Thymus (tissue), 11 donors: ENCODE data around the gene KCNMA1. TPM values are rescaled to one million over a fixed set of nuclear protein-coding genes. Genes with fewer than 3 reads are reported as not detected.

Experiments used
- DNase-seq, 9 donors: peaks; one replicate each; pipeline ENCODE4 v3.0.0-alpha.2; 2013; ENCODE audit warnings: low spot score in 9 of 9, low read depth in 6 of 9, missing footprints in 1 of 9
- H3K27ac ChIP-seq, 2 donors: one replicate each; pipeline ENCODE4 v1.5.1; 2013; ENCODE audit warnings: control low read depth in 1 of 2, low read depth in 1 of 2, low read length in 1 of 2, mild to moderate bottlenecking in 1 of 2, moderate library complexity in 1 of 2
- H3K27me3 ChIP-seq, 2 donors: one replicate each; pipeline ENCODE4 v1.5.1; 2013; ENCODE audit warnings: low read length in 1 of 2; ENCODE audit not compliant: control insufficient read depth in 2 of 2, insufficient read depth in 1 of 2
- H3K36me3 ChIP-seq, 2 donors: one replicate each; pipeline ENCODE4 v1.5.1; 2013; ENCODE audit warnings: low read length in 1 of 2, mild to moderate bottlenecking in 1 of 2, moderate library complexity in 1 of 2; ENCODE audit not compliant: control insufficient read depth in 2 of 2, insufficient read depth in 2 of 2
- H3K4me1 ChIP-seq, 2 donors: one replicate each; pipeline ENCODE4 v1.5.1; 2013; ENCODE audit warnings: low read length in 2 of 2; ENCODE audit not compliant: control insufficient read depth in 2 of 2, insufficient read depth in 2 of 2
- H3K4me3 ChIP-seq, 2 donors: one replicate each; pipeline ENCODE4 v1.5.1; 2013; ENCODE audit warnings: low read length in 2 of 2, control low read depth in 1 of 2, mild to moderate bottlenecking in 1 of 2
- H3K9me3 ChIP-seq, 2 donors: one replicate each; pipeline ENCODE4 v1.5.1; 2013; ENCODE audit warnings: low read length in 1 of 2, mild to moderate bottlenecking in 1 of 2; ENCODE audit not compliant: control insufficient read depth in 2 of 2, insufficient read depth in 1 of 2
- WGBS: extraction: QIAGEN DNeasy Blood & Tissue Kit; methylation state at CpG from one replicate; pipeline ENCODE4 v1.1.7; 2013; 5-methylcytosine and 5-hydroxymethylcytosine counted together
- polyA plus RNA-seq: library from polyadenylated mRNA; stranded (reverse); fragments of 200-250 nt; gene quantifications from one replicate; pipeline ENCODE4 v1.2.3, GENCODE V29; 2013
- total RNA-seq: library from RNA; stranded (reverse); fragments of 120-200 nt; gene quantifications from one replicate; pipeline ENCODE4 v1.2.4, GENCODE V29; 2013
- donor health status: healthy.

The KCNMA1 gene
- total and polyA plus RNA-seq, 2 donors, result 1.9 to 12.9 TPM

GRCh38 chr10:76992467-76992866 is 645.1 kb downstream of the KCNMA1 start:
- H3K9me3 ChIP-seq, result no peaks in the 10 kb centered on the region
- no peak overlapping the region for H3K4me3 ChIP-seq
- no peaks in the 10 kb centered on the region for H3K27me3 ChIP-seq
- 94% methylated on average over 3 of the region's 3 CpGs for WGBS
- DNase-seq, result no peak
- no peaks in the 10 kb centered on the region for H3K36me3 ChIP-seq
- no peaks in the 10 kb centered on the region for H3K4me1 ChIP-seq
- no peak overlapping the region for H3K27ac ChIP-seq

- no peak overlapping the region for H3K27ac ChIP-seq
- DNase-seq, result no peak
- no peak overlapping the region for H3K4me3 ChIP-seq
- H3K27me3 ChIP-seq, result no peaks in the 10 kb centered on the region
- no peaks in the 10 kb centered on the region for H3K36me3 ChIP-seq
- no peaks in the 10 kb centered on the region for H3K9me3 ChIP-seq
- WGBS, result 68% methylated on average over 2 of the region's 2 CpGs
- no peaks in the 10 kb centered on the region for H3K4me1 ChIP-seq
Measured at GRCh38 chr10:76991621-76992020, 646.0 kb downstream of the KCNMA1 start.

GRCh38 chr10:76990561-76990960 is 647.0 kb downstream of the KCNMA1 start:
- no peaks in the 10 kb centered on the region for H3K9me3 ChIP-seq
- no peaks in the 10 kb centered on the region for H3K4me1 ChIP-seq
- no peak overlapping the region for H3K4me3 ChIP-seq
- no peak overlapping the region for H3K27ac ChIP-seq
- 91% methylated on average over 1 of the region's 1 CpG for WGBS
- DNase-seq, result no peak
- H3K36me3 ChIP-seq, result no peaks in the 10 kb centered on the region
- no peaks in the 10 kb centered on the region for H3K27me3 ChIP-seq

GRCh38 chr10:76984559-76985443 is 652.8 kb downstream of the KCNMA1 start:
- H3K27ac ChIP-seq, result no peak overlapping the region
- no peaks in the 10 kb centered on the region for H3K9me3 ChIP-seq
- H3K36me3 ChIP-seq, result no peaks in the 10 kb centered on the region
- H3K4me3 ChIP-seq, result no peak overlapping the region
- no peaks in the 10 kb centered on the region for H3K4me1 ChIP-seq
- 17% methylated on average over 6 of the region's 6 CpGs for WGBS
- DNase-seq, result peak; percentile 29 to 81 (median 62)
- H3K27me3 ChIP-seq, result no peaks in the 10 kb centered on the region

GRCh38 chr10:76983624-76984023 is 654.0 kb downstream of the KCNMA1 start:
- Histone ChIP-seq H3K27me3 (no peaks in the 10 kb centered on the region), H3K4me1 (no peaks in the 10 kb centered on the region), H3K36me3 (no peaks in the 10 kb centered on the region), H3K9me3 (no peaks in the 10 kb centered on the region), H3K27ac (no peak overlapping the region), H3K4me3 (no peak overlapping the region)
- 96% methylated on average over 3 of the region's 3 CpGs for WGBS
- no peak for DNase-seq

DNA sequence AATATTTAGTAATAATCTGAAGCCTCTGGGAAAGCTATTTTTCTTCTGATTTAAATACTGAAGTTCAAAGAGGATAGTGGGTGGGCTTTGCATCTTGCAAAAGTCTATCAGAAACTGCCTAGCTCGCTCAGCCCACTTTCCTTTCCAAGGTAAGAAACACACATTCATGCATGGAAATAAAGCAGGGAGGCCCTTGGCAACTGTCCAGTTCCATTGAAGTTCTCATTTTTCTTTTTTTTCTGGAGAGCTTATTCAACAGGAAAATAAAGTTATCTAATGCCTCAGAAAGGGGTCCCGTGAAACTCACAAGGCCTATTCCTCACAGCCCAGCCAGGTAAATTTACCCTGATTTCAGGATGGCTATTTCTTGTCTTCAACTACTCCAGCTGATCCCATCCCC is 654.9 kb downstream of the KCNMA1 start:
- Histone ChIP-seq H3K27ac (no peak overlapping the region), H3K36me3 (no peaks in the 10 kb centered on the region), H3K9me3 (no peaks in the 10 kb centered on the region), H3K4me3 (no peak overlapping the region), H3K27me3 (no peaks in the 10 kb centered on the region), H3K4me1 (no peaks in the 10 kb centered on the region)
- WGBS, result 91% methylated on average over 2 of the region's 2 CpGs
- no peak for DNase-seq

GRCh38 chr10:76981251-76981650 is 656.4 kb downstream of the KCNMA1 start:
- no peaks in the 10 kb centered on the region for H3K27me3 ChIP-seq
- H3K4me1 ChIP-seq, result no peaks in the 10 kb centered on the region
- no peak overlapping the region for H3K27ac ChIP-seq
- H3K9me3 ChIP-seq, result no peaks in the 10 kb centered on the region
- H3K36me3 ChIP-seq, result no peaks in the 10 kb centered on the region
- H3K4me3 ChIP-seq, result no peak overlapping the region
- DNase-seq, result no peak
- WGBS, result 92% methylated on average over 7 of the region's 7 CpGs

DNA sequence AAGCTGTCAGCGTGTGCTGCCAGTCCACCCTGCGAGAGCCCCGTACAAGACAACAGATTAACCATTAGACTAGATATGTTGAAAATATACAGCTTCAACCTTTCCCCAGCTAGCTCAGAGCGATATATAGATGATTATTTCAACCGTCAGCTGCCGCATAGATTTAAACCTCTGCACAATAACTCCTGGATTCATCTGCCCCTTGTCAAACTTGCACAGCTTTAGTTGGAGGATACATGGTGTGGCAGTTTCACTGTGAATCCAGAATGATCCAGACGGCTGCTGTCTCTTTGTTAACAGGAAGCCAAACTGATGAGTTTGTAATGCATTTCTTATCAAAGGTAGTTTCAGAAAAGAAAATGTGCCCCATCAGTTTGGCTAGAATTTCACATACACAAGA is 659.7 kb downstream of the KCNMA1 start:
- 94% methylated on average over 7 of the region's 7 CpGs for WGBS
- Histone ChIP-seq H3K4me3 (no peak overlapping the region), H3K9me3 (no peaks in the 10 kb centered on the region), H3K36me3 (no peaks in the 10 kb centered on the region), H3K4me1 (no peaks in the 10 kb centered on the region), H3K27ac (no peak overlapping the region), H3K27me3 (no peaks in the 10 kb centered on the region)
- DNase-seq, result no peak

GRCh38 chr10:76977046-76977445 is 660.6 kb downstream of the KCNMA1 start:
- H3K4me3 ChIP-seq, result no peak overlapping the region
- 91% methylated on average over 3 of the region's 3 CpGs for WGBS
- H3K9me3 ChIP-seq, result no peaks in the 10 kb centered on the region
- no peak overlapping the region for H3K27ac ChIP-seq
- H3K36me3 ChIP-seq, result no peaks in the 10 kb centered on the region
- peak in 1 of 9 donors; percentile 12 for DNase-seq
- no peaks in the 10 kb centered on the region for H3K27me3 ChIP-seq
- no peaks in the 10 kb centered on the region for H3K4me1 ChIP-seq
